Adrenal gland (tissue), 12 donors: Measurements from ENCODE around the gene ANGEL1. TPM values are rescaled to one million over a fixed set of nuclear protein-coding genes. Genes with fewer than 3 reads are reported as not detected.

ENCODE experiments used
- DNase-seq, 7 donors: peaks; one replicate each; pipeline ENCODE4 v3.0.0-alpha.2; 2019 to 2020
- H3K27ac ChIP-seq, 5 donors: fragments of 200-600 bp; sonication (generic) in 4 of 5; 1 replicate in 3 of 5; 2 replicates in 2 of 5; pipeline versions ENCODE4 v1.5.1 to v1.8.0; 2016 to 2020; ENCODE audit warnings: mild to moderate bottlenecking in 1 of 5
- H3K27me3 ChIP-seq: fragments of 200-600 bp; 2 replicates; pipeline ENCODE4 v1.8.0; 2021
- H3K36me3 ChIP-seq, 2 donors: fragments of 200-600 bp; replicated peaks in 1 of 2; 1 replicate in 1 of 2; 2 replicates in 1 of 2; pipeline versions ENCODE4 v1.5.1 to v1.8.0; 2018 to 2022
- H3K4me1 ChIP-seq, 2 donors: fragments of 200-600 bp; replicated peaks in 1 of 2; 1 replicate in 1 of 2; 2 replicates in 1 of 2; pipeline versions ENCODE4 v1.5.1 to v1.8.0; 2018 to 2021
- H3K4me3 ChIP-seq, 4 donors: fragments of 200-600 bp; sonication (generic) in 3 of 4; one replicate each; pipeline ENCODE4 v1.5.1; 2016 to 2018
- H3K9me3 ChIP-seq, 3 donors: fragments of 200-600 bp; sonication (generic) in 1 of 3; replicated peaks in 1 of 3; 1 replicate in 2 of 3; 2 replicates in 1 of 3; pipeline versions ENCODE4 v1.5.1 to v1.8.0; 2016 to 2021
- POLR2A ChIP-seq, 2 donors: fragments of 450-650 bp; IDR thresholded peaks; one replicate each; pipeline ENCODE4 v1.6.1; 2017; ENCODE audit warnings: antibody characterized with exemption in 2 of 2, mild to moderate bottlenecking in 2 of 2, moderate library complexity in 1 of 2
- WGBS, 4 donors: extraction: QIAGEN DNeasy Blood & Tissue Kit in 2 of 4; methylation state at CpG; one replicate each; pipeline versions ENCODE4 v1.1.5 to v1.1.7; 2013 to 2017; 5-methylcytosine and 5-hydroxymethylcytosine counted together
- intact Hi-C, 2 donors: fragments of 100-400 bp; cut with DNase I; formaldehyde crosslinking; loops; one replicate each; pipeline versions ENCODE4 v1.14.1 to v1.15.0; 2022 to 2023
- polyA plus RNA-seq, 3 donors: library from polyadenylated mRNA; stranded (reverse); fragments of 200-250 nt in 2 of 3; fragments of 350-450 nt in 1 of 3; fragmentation: Illumina TruSeq in 1 of 3; extraction: RNeasy Lipid Tissue Mini Kit (QIAGEN cat#74804) in 1 of 3; gene quantifications; one replicate each; pipeline ENCODE4 v1.2.3, GENCODE V29; 2013 to 2014
- total RNA-seq, 9 donors: library from RNA; depleted of rRNA in 4 of 9; stranded (reverse); fragments of >200 nt in 4 of 9; fragments of 120-200 nt in 1 of 9; fragmentation: NEBNext Ultra II Directional in 1 of 9; extraction: Animal tissue kit (Norgen Biotek cat#: 25700) in 1 of 9; gene quantifications; one replicate each; pipeline versions ENCODE4 v1.1.0 to v1.2.4, GENCODE V29; 2013 to 2023
- TF ChIP-seq, protein P1 (sequence below), 6 experiments: fragments of 450-650 bp in 4 of 6; fragments of 200-600 bp in 2 of 6; sonication (generic) in 1 of 6; IDR thresholded peaks; 1 replicate in 5 of 6; 2 replicates in 1 of 6; pipeline versions ENCODE4 v1.5.1 to v1.8.0; 2016 to 2021; ENCODE audit warnings: antibody characterized with exemption in 6 of 6, mild to moderate bottlenecking in 2 of 6, moderate library complexity in 1 of 6
- donor health status: healthy with polysubstance abuse.
- donor health status: Bipolar disorder and iron deficiency.
- donor health status: DM: yes; HTN: yes; CAD: no.
- donor health status: DM: no; HTN: no; CAD: no.
- donor health status: DM: no; HTN: no; CAD: no.
- donor health status: DM: yes; HTN: yes; CAD: no.

The ANGEL1 gene
- total and polyA plus RNA-seq, 12 donors = 11.8 to 38.2 (median 25.0) TPM

DNA sequence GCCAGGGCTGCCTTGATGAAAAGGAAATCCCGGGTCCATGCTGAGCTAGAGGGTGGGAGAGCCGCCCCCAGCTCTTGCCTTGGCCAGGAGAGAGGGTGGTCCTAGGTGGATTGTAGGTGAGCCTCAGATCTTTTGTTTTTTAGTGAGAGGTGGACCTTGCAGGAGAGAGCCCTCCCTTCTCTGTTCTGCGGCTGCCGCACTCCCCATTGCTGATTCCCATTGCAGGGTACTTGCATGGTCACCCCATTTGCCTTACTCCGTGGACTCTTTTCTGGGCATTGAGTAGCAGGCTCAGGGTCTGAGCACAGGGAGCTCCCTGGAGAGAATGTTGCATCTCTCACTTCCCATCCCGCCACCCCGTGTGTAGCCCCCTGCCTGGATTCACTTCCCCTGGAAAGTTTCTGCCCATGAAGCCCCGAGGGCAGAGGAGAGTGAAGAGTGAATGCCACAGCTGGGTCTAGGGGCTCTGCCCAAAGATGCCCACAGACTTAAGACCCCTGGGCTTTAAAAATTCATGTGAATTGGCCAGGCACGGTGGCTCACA lies 41.2 kb downstream of the ANGEL1 start:
- H3K27me3 ChIP-seq = no peaks in the 10 kb centered on the region
- no peaks in the 10 kb centered on the region for H3K36me3 ChIP-seq
- no peak for TF ChIP-seq POLR2A (IDR thresholded peaks at IDR 0.05)
- TF ChIP-seq, protein P1, sequence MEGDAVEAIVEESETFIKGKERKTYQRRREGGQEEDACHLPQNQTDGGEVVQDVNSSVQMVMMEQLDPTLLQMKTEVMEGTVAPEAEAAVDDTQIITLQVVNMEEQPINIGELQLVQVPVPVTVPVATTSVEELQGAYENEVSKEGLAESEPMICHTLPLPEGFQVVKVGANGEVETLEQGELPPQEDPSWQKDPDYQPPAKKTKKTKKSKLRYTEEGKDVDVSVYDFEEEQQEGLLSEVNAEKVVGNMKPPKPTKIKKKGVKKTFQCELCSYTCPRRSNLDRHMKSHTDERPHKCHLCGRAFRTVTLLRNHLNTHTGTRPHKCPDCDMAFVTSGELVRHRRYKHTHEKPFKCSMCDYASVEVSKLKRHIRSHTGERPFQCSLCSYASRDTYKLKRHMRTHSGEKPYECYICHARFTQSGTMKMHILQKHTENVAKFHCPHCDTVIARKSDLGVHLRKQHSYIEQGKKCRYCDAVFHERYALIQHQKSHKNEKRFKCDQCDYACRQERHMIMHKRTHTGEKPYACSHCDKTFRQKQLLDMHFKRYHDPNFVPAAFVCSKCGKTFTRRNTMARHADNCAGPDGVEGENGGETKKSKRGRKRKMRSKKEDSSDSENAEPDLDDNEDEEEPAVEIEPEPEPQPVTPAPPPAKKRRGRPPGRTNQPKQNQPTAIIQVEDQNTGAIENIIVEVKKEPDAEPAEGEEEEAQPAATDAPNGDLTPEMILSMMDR (IDR thresholded peaks at IDR 0.05) = no peak
- H3K27ac ChIP-seq = no peak overlapping the region
- WGBS, 4 donors = 80 to 98% (median 87%) methylated on average over 7 to 9 of the region's 9 CpGs
- H3K4me1 ChIP-seq = peaks cover 23 to 44% of the 10 kb centered on the region in 2 donors
- intact Hi-C loops = no loop called here
- no peak overlapping the region for H3K4me3 ChIP-seq
- H3K9me3 ChIP-seq = no peaks in the 10 kb centered on the region
- DNase-seq = peak in 2 of 7 donors; percentile 17 to 43

DNA sequence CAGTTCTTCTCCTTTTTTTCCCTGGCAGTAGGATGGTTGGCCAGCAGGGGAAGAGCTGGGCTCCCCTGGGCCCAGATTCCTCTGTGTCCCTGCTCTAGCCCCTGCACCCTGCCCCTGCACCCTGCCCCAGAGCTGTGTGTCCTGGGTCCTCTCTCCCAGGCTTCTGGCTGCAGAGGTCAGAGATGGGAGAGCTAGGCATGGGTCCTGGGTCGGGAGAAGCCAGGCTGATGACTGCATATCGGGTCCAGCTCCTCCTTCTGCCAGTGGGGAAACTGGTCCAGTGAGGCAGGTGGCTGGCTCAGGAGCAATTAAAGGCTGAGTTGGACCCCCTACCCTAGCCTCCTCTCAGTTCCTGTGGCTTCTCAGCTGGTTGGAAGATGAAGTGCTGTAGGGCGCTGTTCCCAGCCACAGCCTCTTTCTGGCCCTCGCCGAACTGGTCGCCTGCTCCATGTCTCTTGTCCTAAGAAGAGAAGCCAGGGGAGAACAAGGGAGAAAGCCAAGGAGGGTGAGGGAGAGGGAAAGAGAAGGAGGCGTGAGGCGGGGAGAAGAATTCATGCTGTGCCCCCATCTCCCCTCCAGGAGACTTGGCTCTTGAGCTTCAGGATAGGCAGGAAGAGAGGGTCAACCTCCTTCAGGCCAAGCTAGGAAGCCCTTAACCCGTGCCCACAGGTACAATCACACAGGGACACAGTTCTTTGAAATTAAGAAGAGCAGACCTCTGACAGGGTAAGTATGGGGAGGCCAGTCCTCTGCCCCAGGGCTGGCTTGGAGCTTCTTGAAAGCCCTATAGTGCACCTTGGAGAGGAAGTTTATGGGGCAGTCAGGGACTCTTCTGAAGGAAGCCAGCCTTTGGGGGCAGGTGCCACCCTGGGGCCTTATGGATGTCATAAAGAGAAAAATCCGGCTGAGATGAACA lies 41.9 kb downstream of the ANGEL1 start:
- H3K27ac ChIP-seq = no peak overlapping the region
- H3K4me3 ChIP-seq = no peak overlapping the region
- peak in 2 of 7 donors; percentile 17 to 41 for DNase-seq
- TF ChIP-seq, protein P1 (IDR thresholded peaks at IDR 0.05) = no peak
- TF ChIP-seq POLR2A (IDR thresholded peaks at IDR 0.05) = no peak
- intact Hi-C loops = no loop called here
- H3K4me1 ChIP-seq = peaks cover 23 to 44% of the 10 kb centered on the region in 2 donors
- H3K27me3 ChIP-seq = no peaks in the 10 kb centered on the region
- H3K9me3 ChIP-seq = no peaks in the 10 kb centered on the region
- 87 to 93% (median 91%) methylated on average over 10 of the region's 10 CpGs for WGBS, 4 donors
- no peaks in the 10 kb centered on the region for H3K36me3 ChIP-seq

DNA sequence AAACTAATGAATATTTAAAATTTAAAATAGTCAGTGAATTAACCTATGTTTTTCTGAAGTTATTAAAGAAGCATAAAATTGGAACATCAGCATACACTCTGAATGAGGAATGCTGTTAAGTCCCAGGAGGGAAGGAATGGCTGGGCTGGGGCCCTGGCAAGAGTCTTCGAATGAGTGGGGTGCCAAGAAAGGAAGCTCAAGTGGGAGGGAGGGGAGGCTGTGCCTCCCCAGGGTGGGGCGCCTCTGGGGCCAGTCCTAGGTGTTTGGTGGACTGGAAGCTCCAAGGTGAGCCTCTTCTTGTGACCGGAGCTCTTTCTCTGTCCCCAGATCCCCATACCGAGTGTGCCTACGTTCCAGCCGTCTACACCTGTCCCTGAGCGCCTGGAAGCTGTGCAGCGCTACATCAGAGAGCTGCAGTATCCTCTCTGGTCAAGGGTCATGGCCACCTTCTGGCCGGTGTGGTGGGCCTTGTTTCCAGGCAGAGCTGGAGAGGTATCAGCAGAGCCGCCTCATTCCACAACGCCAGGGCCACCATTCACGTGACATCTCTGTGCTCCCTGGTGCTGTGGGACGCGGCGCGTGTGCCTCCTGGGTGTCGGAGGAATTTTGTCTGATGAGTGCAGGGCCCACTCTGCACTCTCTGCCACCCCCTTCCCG lies 42.9 kb downstream of the ANGEL1 start:
- Histone ChIP-seq H3K4me1 (peaks cover 23 to 38% of the 10 kb centered on the region in 2 donors), H3K27me3 (no peaks in the 10 kb centered on the region), H3K36me3 (no peaks in the 10 kb centered on the region), H3K9me3 (no peaks in the 10 kb centered on the region), H3K4me3 (no peak overlapping the region), H3K27ac (no peak overlapping the region)
- no peak for TF ChIP-seq POLR2A (IDR thresholded peaks at IDR 0.05)
- TF ChIP-seq, protein P1 (IDR thresholded peaks at IDR 0.05) = no peak
- intact Hi-C loops = loop anchor here in 1 of 2 donors (5.0 kb wide), 1 partner anchor 57 kb away; no protein-coding TSS in a partner anchor
- WGBS, 4 donors = 80 to 94% (median 89%) methylated on average over 7 to 18 of the region's 18 CpGs
- peak in 2 of 7 donors; percentile 19 to 46 for DNase-seq
